DND-41 (cell line): ENCODE results near the gene AGR3.

Experiments used
- ATAC-seq: fragments of 200-7000 bp; cut with Tn5 transposase; 3 replicates; pipeline ENCODE4 v1.9.1; 2021; ENCODE audit warnings: low read depth; ENCODE audit not compliant: insufficient read depth
- DNase-seq: peaks from one replicate; pipeline ENCODE4 v3.0.0-alpha.2; 2020
- H2AFZ ChIP-seq: 2 replicates; pipeline ENCODE4 v1.6.0; 2012; ENCODE audit warnings: low read depth, low read length
- H3K27ac ChIP-seq: 2 replicates; pipeline ENCODE4 v1.5.1; 2012; ENCODE audit warnings: low read length, inconsistent platforms
- H3K27me3 ChIP-seq: fragments of 200-600 bp; sonication (generic); 2 replicates; pipeline ENCODE4 v1.6.0; 2012; ENCODE audit warnings: low read length, mild to moderate bottlenecking, inconsistent platforms; ENCODE audit not compliant: insufficient read depth, poor library complexity
- H3K36me3 ChIP-seq: 2 replicates; pipeline ENCODE4 v1.5.1; 2012; ENCODE audit warnings: low read length, inconsistent platforms; ENCODE audit not compliant: insufficient read depth
- H3K4me1 ChIP-seq: 2 replicates; pipeline ENCODE4 v1.5.1; 2012; ENCODE audit warnings: mild to moderate bottlenecking, low read length; ENCODE audit not compliant: insufficient read depth
- H3K4me2 ChIP-seq: 2 replicates; pipeline ENCODE4 v1.6.0; 2012; ENCODE audit warnings: mild to moderate bottlenecking, moderate library complexity, low read length, inconsistent platforms; ENCODE audit not compliant: insufficient read depth
- H3K4me3 ChIP-seq, 2 experiments: fragments of 200-600 bp in 1 of 2; shearing (Covaris generic) in 1 of 2; 2 replicates each; pipeline ENCODE4 v1.5.1; 2012 to 2016; ENCODE audit warnings: inconsistent platforms in 2 of 2, low read length in 2 of 2, mild to moderate bottlenecking in 2 of 2, low read depth in 1 of 2, moderate library complexity in 1 of 2
- H3K79me2 ChIP-seq: 2 replicates; pipeline ENCODE4 v1.6.0; 2012; ENCODE audit warnings: low read length, inconsistent platforms; ENCODE audit not compliant: insufficient read depth
- H3K9ac ChIP-seq: 2 replicates; pipeline ENCODE4 v1.6.0; 2012; ENCODE audit warnings: low read depth, mild to moderate bottlenecking, inconsistent platforms, low read length, moderate library complexity
- H3K9me3 ChIP-seq: 2 replicates; pipeline ENCODE4 v1.5.1; 2012; ENCODE audit warnings: low read length, moderate library complexity, mild to moderate bottlenecking, inconsistent platforms; ENCODE audit not compliant: insufficient read depth, severe bottlenecking
- H4K20me1 ChIP-seq: 2 replicates; pipeline ENCODE4 v1.6.0; 2012; ENCODE audit warnings: low read length; ENCODE audit not compliant: insufficient read depth
- CTCF ChIP-seq: IDR thresholded peaks from 2 replicates; pipeline ENCODE4 v1.5.1; 2012; ENCODE audit warnings: borderline replicate concordance, low read length, moderate library complexity, mild to moderate bottlenecking; ENCODE audit not compliant: poor library complexity, severe bottlenecking; ENCODE audit errors: extremely low read depth
- EZH2 ChIP-seq: IDR thresholded peaks from 3 replicates; pipeline ENCODE4 v1.6.1; 2012; ENCODE audit warnings: borderline replicate concordance, low read depth, mild to moderate bottlenecking, moderate library complexity, low read length, inconsistent platforms; ENCODE audit not compliant: severe bottlenecking

The AGR3 gene

DNA sequence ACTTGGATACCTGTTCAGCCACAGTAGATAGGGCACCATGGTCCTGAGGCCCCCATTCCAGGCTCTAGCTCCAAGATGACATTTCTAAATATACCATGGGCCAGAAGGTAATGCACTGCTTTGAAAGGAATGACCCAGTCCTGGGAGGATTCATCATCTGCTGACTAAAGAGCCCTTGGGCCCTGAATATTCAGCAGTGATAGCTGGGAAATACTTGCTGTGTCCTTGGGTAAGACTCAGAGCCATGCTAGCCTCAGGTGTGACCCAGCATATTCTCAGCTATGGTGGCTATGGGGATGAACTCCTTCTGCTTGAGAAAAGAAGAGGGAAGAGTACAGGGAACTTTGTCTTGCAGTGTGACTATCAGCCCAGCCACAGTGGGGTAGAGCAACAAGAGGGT is 55.7 kb downstream of the AGR3 start:
- ATAC-seq (no peak), DNase-seq (no peak)
- Histone ChIP-seq H3K36me3 (no peaks in the 10 kb centered on the region), H3K9me3 (no peaks in the 10 kb centered on the region), H3K9ac (no peak overlapping the region), H2AFZ (no peak overlapping the region), H3K27me3 (no peaks in the 10 kb centered on the region), H3K4me3 (no peak overlapping the region), H3K27ac (no peak overlapping the region), H3K79me2 (no peaks in the 10 kb centered on the region), H3K4me2 (no peak overlapping the region), H3K4me1 (no peaks in the 10 kb centered on the region), H4K20me1 (no peaks in the 10 kb centered on the region)
- TF ChIP-seq EZH2, result no peak
- TF ChIP-seq CTCF, result no peak

DNA sequence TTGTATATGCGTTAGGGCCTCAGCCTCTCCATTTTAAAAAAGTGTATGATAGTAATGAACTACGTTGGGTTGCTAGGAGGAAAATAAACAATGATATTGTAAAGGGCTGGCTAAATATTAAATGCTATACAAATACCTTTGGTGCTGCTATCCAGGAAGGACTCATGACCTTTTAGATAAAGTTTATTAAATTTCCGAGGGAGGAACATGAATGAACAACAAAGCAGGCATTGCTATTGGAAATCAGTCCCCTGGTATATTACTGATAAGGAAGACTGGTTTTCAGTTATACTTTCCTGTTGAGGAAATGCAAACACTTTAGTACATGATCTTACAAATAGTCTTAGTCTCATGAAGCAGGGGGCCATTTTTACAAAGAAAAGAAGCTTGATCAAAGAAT is 59.8 kb downstream of the AGR3 start:
- no peaks in the 10 kb centered on the region for H3K79me2 ChIP-seq
- no peak overlapping the region for H3K4me2 ChIP-seq
- H3K27ac ChIP-seq, result no peak overlapping the region
- H3K4me1 ChIP-seq, result no peaks in the 10 kb centered on the region
- H3K27me3 ChIP-seq, result no peaks in the 10 kb centered on the region
- DNase-seq (no peak), ATAC-seq (no peak)
- no peak overlapping the region for H3K9ac ChIP-seq
- no peaks in the 10 kb centered on the region for H4K20me1 ChIP-seq
- H3K9me3 ChIP-seq, result no peaks in the 10 kb centered on the region
- TF ChIP-seq EZH2, result no peak
- no peak for TF ChIP-seq CTCF
- H3K36me3 ChIP-seq, result no peaks in the 10 kb centered on the region
- H2AFZ ChIP-seq, result no peak overlapping the region
- H3K4me3 ChIP-seq, result no peak overlapping the region

- H3K27ac ChIP-seq, result no peak overlapping the region
- TF ChIP-seq CTCF, result no peak
- TF ChIP-seq EZH2, result no peak
- ATAC-seq (no peak), DNase-seq (no peak)
- no peak overlapping the region for H3K4me3 ChIP-seq
- no peaks in the 10 kb centered on the region for H3K27me3 ChIP-seq
- H3K9me3 ChIP-seq, result no peaks in the 10 kb centered on the region
- H3K36me3 ChIP-seq, result no peaks in the 10 kb centered on the region
- H3K9ac ChIP-seq, result no peak overlapping the region
- no peak overlapping the region for H3K4me2 ChIP-seq
- no peaks in the 10 kb centered on the region for H4K20me1 ChIP-seq
- H3K79me2 ChIP-seq, result no peaks in the 10 kb centered on the region
- no peaks in the 10 kb centered on the region for H3K4me1 ChIP-seq
- no peak overlapping the region for H2AFZ ChIP-seq
Observed at GRCh38 chr7:16818732-16819131, 63.1 kb downstream of the AGR3 start.

DNA sequence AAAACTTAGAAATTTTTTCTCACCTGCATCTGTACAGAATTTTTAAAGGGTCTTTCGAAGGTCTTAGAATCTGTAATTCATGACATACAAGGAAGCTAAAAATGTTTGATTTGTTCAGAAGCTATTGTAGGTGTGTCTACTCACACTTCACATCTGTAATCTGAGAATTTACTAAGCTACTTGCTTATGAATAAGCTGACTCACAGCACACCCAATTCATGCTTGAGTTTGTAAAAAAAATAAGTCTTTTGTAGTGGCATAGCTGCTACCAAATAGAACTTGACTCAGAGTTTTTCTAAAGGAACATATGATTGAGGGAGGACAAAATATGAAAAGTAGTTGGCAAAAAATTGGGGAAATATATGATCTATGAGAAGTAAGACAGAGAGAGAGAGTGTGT is 64.2 kb downstream of the AGR3 start:
- Histone ChIP-seq H3K27me3 (no peaks in the 10 kb centered on the region), H3K36me3 (no peaks in the 10 kb centered on the region), H3K4me2 (no peak overlapping the region), H3K79me2 (no peaks in the 10 kb centered on the region), H3K27ac (no peak overlapping the region), H3K4me1 (no peaks in the 10 kb centered on the region), H2AFZ (no peak overlapping the region), H4K20me1 (no peaks in the 10 kb centered on the region), H3K4me3 (no peak overlapping the region), H3K9ac (no peak overlapping the region), H3K9me3 (no peaks in the 10 kb centered on the region)
- no peak for ATAC-seq
- TF ChIP-seq EZH2 (no peak), CTCF (no peak)
- no peak for DNase-seq
